GM12892 (cell line): Measurements from ENCODE around the gene SIPA1L3.

Experiments used
- POLR2A ChIP-seq: IDR thresholded peaks from 2 replicates; pipeline ENCODE4 v1.6.1; 2011; ENCODE audit warnings: low read depth, low read length, control low read depth
- POLR2AphosphoS5 ChIP-seq: IDR thresholded peaks from 2 replicates; pipeline ENCODE4 v1.6.1; 2011; ENCODE audit warnings: low read depth, low read length, control low read depth

- no peak for TF ChIP-seq POLR2AphosphoS5
- TF ChIP-seq POLR2A = no peak
These were observed 59.2 kb downstream of the SIPA1L3 start for GRCh38 chr19:37966211-37966661.
